Astrocyte of the spinal cord (primary cell): ENCODE data around the gene QRICH1.

Experiments
- DNase-seq: peaks from one replicate; pipeline ENCODE4 v3.0.0; 2011; ENCODE audit warnings: low read depth, low spot score
- H3K4me3 ChIP-seq: 2 replicates; pipeline ENCODE4 v1.5.1; 2011; ENCODE audit warnings: low read depth, mild to moderate bottlenecking, low read length, moderate library complexity
- CTCF ChIP-seq: IDR thresholded peaks from 2 replicates; pipeline ENCODE4 v1.5.1; 2012; ENCODE audit warnings: low read depth, mild to moderate bottlenecking, low read length, inconsistent platforms
- in situ Hi-C: cut with HindIII; loops from 2 replicates; pipeline ENCODE4 v1.10.0; 2017; ENCODE audit warnings: low sequenced_read_pairs

Gene QRICH1

GRCh38 chr3:48996640-48997039 is 97.2 kb downstream of the QRICH1 start:
- no peak for DNase-seq
- in situ Hi-C loops: no loop called here
- H3K4me3 ChIP-seq: no peak overlapping the region
- no peak for TF ChIP-seq CTCF

GRCh38 chr3:48993834-48994233 is 100.0 kb downstream of the QRICH1 start:
- no peak overlapping the region for H3K4me3 ChIP-seq
- in situ Hi-C loops: no loop called here
- TF ChIP-seq CTCF: no peak
- DNase-seq: no peak

GRCh38 chr3:48991851-48992545 is 101.9 kb downstream of the QRICH1 start:
- DNase-seq: no peak
- TF ChIP-seq CTCF: no peak
- H3K4me3 ChIP-seq: no peak overlapping the region
- in situ Hi-C loops: no loop called here

GRCh38 chr3:48990636-48991469 is 103.0 kb downstream of the QRICH1 start:
- peak overlapping the region; percentile 74 for H3K4me3 ChIP-seq
- no peak for TF ChIP-seq CTCF
- peak; percentile 13 for DNase-seq
- in situ Hi-C loops: no loop called here

- in situ Hi-C loops: no loop called here
- TF ChIP-seq CTCF: peak; percentile 55
- peak within 1 kb of the TSS; percentile 74 for H3K4me3 ChIP-seq
- peak; percentile 95 for DNase-seq
Measured at GRCh38 chr3:48989796-48990635, 103.9 kb downstream of the QRICH1 start, which contains the start of gene P4HTM. P4HTM (plus strand) TSS chr3:48990241; CDS start chr3:48990257, 16 bp downstream.

GRCh38 chr3:48989126-48989795 is 104.6 kb downstream of the QRICH1 start:
- H3K4me3 ChIP-seq: peak overlapping the region; percentile 74
- in situ Hi-C loops: no loop called here

More at GRCh38 chr3:48989126-48989795, 104.6 kb downstream of the QRICH1 start:
- TF ChIP-seq CTCF: no peak
- no peak for DNase-seq
